Measurements from ENCODE around the gene CDK5RAP2. TPM values are rescaled to one million over a fixed set of nuclear protein-coding genes. Genes with fewer than 3 reads are reported as not detected.

Gene CDK5RAP2
- total and polyA plus RNA-seq, 9 of the 15 experiments (the other 6 are each of a cell fraction or from before 2014, with no cell fraction given): 19.9 to 68.8 (median 42.2) TPM

GRCh38 chr9:120441426-120442307, 138.3 kb downstream of the CDK5RAP2 start (continued):
- TF ChIP-seq ZBTB33 (CRISPR knock-in tag; IDR thresholded peaks at IDR 0.05): no peak
- no peak for TF ChIP-seq AFF4 (CRISPR knock-in tag; IDR thresholded peaks at IDR 0.05)
- peak; percentile 40; the same call in 1 of the 2 replicates for TF ChIP-seq SPI1 (IDR thresholded peaks at IDR 0.05; ENCODE audit: borderline replicate concordance, low read depth, low read length)
- TF ChIP-seq, protein P1, sequence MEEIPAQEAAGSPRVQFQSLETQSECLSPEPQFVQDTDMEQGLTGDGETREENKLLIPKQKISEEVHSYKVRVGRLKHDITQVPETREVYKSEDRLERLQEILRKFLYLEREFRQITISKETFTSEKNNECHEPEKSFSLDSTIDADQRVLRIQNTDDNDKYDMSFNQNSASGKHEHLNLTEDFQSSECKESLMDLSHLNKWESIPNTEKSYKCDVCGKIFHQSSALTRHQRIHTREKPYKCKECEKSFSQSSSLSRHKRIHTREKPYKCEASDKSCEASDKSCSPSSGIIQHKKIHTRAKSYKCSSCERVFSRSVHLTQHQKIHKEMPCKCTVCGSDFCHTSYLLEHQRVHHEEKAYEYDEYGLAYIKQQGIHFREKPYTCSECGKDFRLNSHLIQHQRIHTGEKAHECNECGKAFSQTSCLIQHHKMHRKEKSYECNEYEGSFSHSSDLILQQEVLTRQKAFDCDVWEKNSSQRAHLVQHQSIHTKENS (CRISPR knock-in tag; IDR thresholded peaks at IDR 0.05): no peak
- no peak for TF ChIP-seq GATAD2B (IDR thresholded peaks at IDR 0.05; ENCODE audit: borderline replicate concordance)
- peak; percentile 34; the same call in 1 of the 2 replicates for TF ChIP-seq BCOR (IDR thresholded peaks at IDR 0.05)
- TF ChIP-seq MTA3 (IDR thresholded peaks at IDR 0.05; ENCODE audit: borderline replicate concordance): no peak
- TF ChIP-seq XRCC3 (IDR thresholded peaks at IDR 0.05): no peak

All from K562 (cell line).